Activated CD4-positive, alpha-beta T cell treated with anti-CD3 and anti-CD28 coated beads for 1 hour (primary cell): Measurements from ENCODE around the gene NT5C3B.

Experiments
- DNase-seq: peaks from one replicate; pipeline ENCODE4 v3.0.0-alpha.2; 2020

NT5C3B gene

DNA sequence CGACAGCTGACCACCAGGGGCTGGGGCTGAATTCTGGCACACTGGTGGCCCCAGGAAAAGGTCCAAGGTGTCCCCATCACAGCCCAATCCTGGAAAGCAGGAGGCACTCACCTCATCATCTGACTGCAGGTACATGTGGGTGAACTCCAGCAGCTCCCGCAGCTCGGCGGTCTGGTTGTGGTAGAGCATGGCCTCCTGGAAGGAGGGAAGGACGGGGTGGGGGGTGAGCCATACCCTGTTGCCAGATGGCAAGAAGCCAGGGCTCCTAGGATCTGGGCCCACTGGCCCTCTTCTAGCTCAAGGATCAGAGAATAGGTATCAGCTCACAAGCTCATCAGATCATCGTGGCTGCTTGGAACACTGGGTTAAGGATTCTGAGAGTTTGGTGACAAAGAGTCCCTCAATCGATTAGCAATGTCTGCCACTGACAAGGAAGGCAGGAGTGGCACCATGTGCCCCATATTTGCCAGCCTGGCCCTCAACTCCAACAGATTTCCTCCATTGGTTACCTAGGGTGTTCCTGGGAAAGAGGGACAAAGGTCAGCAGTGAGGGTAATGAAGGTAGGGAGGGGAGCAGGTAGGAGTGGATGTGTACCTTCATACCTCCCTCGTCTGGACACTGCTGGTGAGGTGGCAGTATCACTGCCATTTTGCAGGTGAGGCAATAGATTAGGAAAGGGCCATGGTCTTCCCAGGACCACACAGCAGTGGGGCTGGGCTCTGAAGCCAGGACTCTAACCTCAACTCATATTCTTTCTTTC, 29.2 kb downstream of the NT5C3B start:
- no peak for DNase-seq

DNA sequence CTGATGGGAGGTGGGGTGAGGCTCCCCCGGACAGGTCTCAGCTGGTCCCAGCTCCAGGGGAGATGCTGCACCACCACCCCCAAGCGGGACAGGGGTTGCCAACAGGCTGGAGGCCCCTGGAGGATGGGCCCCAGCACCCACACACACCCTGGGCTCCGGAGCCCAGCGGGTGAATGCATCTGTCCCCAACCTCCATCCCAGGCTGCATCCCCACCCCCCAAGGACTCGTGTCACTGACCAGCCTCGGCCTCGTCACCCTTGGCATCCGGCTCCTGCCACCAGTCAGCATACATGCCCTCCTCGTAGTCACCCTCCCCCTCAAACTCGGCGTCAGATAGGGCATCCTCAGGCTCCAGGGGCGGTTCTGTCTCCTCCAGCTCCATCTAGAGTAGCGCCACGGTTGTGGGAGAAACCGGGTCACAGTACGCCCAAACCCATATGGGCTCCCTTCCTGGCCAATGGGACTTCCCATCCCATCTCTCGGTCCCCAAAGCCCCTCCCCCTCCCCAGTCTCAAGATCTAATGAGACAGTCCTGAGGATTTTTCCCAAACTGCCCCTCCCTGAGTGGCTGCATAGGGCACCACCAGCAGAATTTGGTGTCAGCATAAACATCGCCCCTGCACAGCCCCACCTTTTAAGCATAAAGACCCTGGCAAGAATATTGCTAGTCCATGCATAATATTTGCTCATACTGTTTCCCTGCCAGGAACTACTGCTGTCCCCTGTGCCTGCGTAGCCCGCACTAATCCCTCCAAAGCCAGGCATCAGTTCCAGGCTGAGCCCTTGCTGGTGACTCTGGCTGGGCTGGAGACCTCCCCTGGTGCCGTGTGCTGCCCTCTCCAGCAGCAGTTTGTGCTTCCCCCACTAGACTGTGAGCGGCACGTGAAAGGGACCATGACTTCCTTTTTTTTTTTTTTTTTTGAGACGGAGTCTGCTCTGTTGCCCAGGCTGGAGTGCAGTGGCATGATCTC, 32.7 kb downstream of the NT5C3B start:
- DNase-seq, result no peak

GRCh38 chr17:41801374-41802271, 34.4 kb downstream of the NT5C3B start:
- DNase-seq, result peak; percentile 64

- no peak for DNase-seq
Observed at GRCh38 chr17:41800601-41801373, 35.2 kb downstream of the NT5C3B start.

- no peak for DNase-seq
Observed at GRCh38 chr17:41799366-41799765, 36.7 kb downstream of the NT5C3B start.

DNA sequence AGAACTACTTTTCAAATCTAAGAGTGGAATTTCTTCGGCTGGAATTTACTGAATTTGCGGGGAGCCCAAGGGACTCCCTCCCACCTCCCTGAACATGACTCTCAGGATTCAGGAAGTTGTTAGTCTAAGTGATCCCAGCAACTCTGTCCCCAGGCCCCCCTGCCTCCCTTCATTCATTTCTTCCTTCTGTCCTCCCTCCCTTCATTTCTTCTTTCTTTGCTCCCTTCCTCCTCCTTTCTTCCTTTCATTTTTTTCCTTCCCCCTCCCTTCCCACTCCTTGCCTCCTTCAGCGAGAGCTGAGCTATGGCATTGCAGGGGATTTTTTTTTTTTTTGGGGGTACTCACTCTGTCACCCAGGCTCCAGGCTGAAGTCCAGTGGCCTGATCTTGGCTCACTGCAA, 38.7 kb downstream of the NT5C3B start:
- DNase-seq, result no peak

DNA sequence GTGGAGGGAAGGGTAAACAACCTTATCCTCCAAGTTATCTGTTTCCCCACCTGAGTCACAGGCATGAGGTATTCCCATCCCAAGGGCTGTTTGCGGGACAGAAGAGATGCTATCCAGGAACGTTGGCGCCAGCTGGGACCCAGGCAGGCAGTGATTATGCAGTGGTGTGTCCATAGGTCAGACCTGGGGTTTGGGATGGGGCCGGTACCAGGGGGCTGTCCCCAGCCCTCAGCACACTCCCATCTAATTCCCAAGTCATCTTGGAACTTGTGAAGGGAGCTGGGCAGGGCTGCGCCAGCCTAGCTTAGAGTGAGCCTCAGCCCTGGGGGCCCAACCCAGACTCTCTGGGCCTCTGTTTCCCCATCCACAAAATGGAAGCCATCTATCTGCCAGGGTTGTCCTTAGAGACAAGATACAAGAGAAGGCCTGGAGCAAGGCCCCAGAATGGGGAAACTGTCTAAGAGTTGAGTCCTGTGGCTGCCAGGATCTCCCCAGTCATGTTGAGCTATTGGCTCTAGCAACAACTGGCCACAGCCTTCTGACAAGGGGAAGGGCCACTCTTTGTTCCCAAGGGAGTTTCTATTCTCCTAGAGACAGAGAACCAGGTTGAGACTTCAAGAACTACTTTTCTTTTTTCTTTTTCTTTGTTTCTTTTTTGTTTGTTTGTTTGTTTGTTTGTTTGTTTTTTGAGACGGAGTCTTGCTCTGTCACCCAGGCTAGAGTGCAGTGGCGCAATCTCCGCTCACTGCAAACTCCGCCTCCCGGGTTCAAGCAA, 39.7 kb downstream of the NT5C3B start:
- no peak for DNase-seq

DNA sequence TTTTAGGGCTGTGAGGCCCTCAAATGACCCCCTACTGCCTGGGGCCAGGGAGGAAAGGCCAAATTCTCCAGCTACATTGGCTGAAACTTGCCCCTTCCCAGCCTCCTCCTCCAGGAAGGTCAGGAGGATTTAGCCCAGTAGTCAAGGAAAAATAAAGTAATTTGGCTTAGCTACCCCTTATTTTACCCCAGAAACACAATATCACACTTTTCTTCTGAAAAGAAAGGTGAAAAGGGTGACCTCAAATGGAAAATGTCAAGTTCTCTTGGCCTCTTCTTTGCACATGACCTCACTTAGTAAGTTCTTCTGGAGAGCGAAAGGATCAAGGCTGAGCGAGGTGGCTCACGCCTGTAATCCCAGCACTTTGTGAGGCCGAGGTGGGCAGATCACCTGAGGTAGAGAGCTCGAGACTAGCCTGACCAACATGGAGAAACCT, 41.5 kb downstream of the NT5C3B start:
- no peak for DNase-seq

GRCh38 chr17:41793784-41794539, 42.1 kb downstream of the NT5C3B start:
- DNase-seq, result no peak

- no peak for DNase-seq
Observed at GRCh38 chr17:41792845-41793783, 42.9 kb downstream of the NT5C3B start.

DNA sequence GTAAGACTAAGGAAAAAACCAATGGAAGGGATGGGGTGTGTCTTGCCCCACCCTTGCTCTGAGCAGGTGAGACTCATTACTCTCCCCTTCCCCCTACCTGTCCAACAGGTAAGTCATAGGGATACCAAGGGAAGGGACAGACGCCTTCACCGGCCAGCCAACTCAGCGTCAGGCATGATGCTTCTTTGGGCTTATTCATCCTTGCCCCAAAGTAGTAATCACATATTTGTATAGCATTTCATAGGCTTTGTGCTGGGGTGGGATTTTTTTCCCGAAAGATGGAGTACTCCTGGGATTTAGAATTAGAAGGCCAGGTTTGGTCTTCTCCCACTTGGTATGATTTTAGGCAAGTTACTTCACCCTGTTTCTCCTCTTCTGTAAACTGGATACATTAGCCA, 49.0 kb downstream of the NT5C3B start:
- no peak for DNase-seq

DNA sequence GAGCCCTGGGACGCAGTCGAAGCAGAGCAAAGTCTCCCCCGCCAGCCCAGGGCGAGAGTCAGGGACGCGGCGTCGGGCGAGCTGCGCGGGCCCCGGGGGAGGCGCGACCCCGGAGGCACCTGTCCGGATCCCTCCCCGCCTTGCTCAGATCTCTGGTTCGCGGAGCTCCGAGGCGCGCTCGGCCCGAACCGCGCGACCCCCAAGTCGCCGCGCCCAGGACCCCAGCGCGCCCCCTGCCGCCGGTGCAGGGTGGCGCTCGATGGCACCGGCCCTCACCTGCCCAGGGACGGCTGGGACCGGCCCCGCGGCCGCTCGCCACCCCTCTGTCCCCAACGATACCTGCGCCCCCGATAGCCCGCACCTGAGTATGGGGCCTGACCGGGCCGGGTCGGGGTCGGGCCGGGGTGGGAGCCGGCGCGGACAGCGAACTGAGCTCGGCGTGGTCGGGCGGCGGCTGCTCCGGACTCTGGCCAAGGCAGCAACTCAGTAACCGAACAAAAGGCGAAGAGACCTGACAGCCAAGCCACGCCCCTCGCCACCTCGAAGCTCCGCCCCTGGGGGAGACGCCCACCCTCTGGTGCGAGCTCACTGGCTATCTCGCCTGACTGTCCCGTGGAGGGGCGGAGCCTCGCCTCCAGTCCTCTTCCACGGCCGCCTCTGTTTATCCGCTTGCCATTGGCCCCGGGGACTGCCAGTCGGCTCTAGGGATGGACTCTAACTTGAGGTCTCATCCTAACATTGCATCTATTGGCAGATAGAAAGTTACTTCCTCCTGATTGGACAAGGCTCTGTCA, 49.6 kb downstream of the NT5C3B start, which contains the start of gene JUP:
Gene JUP (minus strand): TSS at position 485 of the 794 bp plus-strand sequence. CDS start 14,857 bp downstream, outside the sequence.
- peak; percentile 74 for DNase-seq

- no peak for DNase-seq
Observed at GRCh38 chr17:41785859-41786226, 50.2 kb downstream of the NT5C3B start.

DNA sequence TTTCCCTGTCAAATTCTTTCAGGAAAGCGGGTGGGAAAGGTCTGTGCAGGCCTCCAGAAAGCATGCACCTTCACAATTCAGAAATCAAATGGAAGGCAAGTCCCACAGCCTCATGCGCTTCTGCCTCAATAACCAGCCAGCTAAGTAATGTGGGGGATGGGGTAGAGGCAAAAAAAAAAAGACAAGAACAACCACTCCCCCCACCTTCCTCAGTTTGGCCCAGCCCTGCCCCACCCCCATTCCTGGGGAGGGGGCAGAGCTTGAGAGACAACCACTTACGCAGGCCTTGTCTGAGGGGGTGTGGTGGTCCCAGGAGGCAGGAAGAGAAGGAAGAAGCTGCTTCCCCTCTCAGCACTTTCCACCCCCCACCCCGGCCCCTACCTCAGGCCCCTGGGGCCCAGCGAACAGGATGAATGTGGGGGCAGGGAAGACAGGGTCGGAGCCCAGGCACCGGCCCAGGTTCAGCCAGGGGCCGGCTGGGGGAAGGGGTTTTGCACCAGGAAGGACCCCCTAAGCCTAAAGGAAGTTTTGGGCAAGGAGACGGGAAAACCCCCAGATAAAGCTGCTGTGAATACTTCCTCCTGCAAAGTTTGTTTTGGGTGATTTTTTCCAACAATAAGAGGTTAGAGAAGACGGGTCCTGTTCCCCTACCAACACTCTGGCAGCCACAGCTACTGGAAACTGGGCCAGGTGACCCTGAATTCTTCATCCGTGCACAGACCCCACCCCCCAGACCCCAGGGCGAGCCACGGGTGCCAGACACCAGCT, 50.8 kb downstream of the NT5C3B start:
- DNase-seq, result no peak

- DNase-seq, result no peak
Observed at GRCh38 chr17:41784207-41784744, 51.8 kb downstream of the NT5C3B start.

- no peak for DNase-seq
Observed at GRCh38 chr17:41782142-41782541, 53.9 kb downstream of the NT5C3B start.
